HL-60 (cell line): ENCODE data around the gene TSPY9.
"Not testable (repeated sequence)": the region's sequence is repeated elsewhere in the genome, so short reads cannot be mapped to it uniquely, and the experiment has no call there.

ENCODE experiments used
- DNase-seq, 2 experiments: peaks; one replicate each; pipeline ENCODE4 v3.0.0-alpha.2; 2010 to 2020; ENCODE audit warnings: low read depth in 1 of 2, low spot score in 1 of 2
- H3K27ac ChIP-seq: fragments of 250-450 bp; sonication (Bioruptor Pico); replicated peaks from 2 replicates; pipeline ENCODE4 v1.5.1; 2020; ENCODE audit warnings: mild to moderate bottlenecking, moderate library complexity
- H3K27me3 ChIP-seq: fragments of 250-450 bp; sonication (Bioruptor Pico); 2 replicates; pipeline ENCODE4 v1.5.1; 2021; ENCODE audit warnings: mild to moderate bottlenecking, moderate library complexity; ENCODE audit not compliant: insufficient read depth, poor library complexity, severe bottlenecking
- H3K4me3 ChIP-seq: replicated peaks from 2 replicates; pipeline ENCODE4 v1.5.1; 2011; ENCODE audit warnings: mild to moderate bottlenecking, control low read depth, low read length; ENCODE audit not compliant: insufficient read depth
- long read RNA-seq: library from polyadenylated mRNA; unstranded; transcript quantifications from one replicate; pipeline ENCODE4 v2.0.0, GENCODE V29; 2020

TSPY9 gene
- long read RNA-seq, result 0 reads

- not testable (repeated sequence) for DNase-seq, H3K27me3 ChIP-seq, H3K4me3 ChIP-seq, H3K27ac ChIP-seq
Observed at GRCh38 chrY:9486967-9487366, at the start of gene TSPY9. TSS of gene TSPY9 (plus strand) at chrY:9487267. CDS start at chrY:9487313, 46 bp downstream.

GRCh38 chrY:9466655-9467054, 20.4 kb upstream of the TSPY9 start, which contains the start of gene TSPY1:
TSS of gene TSPY1 (plus strand) at chrY:9466955. CDS start at chrY:9467001, 46 bp downstream.
- not testable (repeated sequence) for H3K27me3 ChIP-seq, H3K27ac ChIP-seq, DNase-seq, H3K4me3 ChIP-seq

GRCh38 chrY:9504396-9504795, 17.3 kb downstream of the TSPY9 start:
- DNase-seq, result not testable (repeated sequence)

GRCh38 chrY:9516287-9516686, 29.2 kb downstream of the TSPY9 start:
- H3K27ac ChIP-seq, H3K27me3 ChIP-seq, H3K4me3 ChIP-seq, DNase-seq: not testable (repeated sequence)

More at GRCh38 chrY:9504396-9504795, 17.3 kb downstream of the TSPY9 start:
- H3K4me3 ChIP-seq, H3K27me3 ChIP-seq, H3K27ac ChIP-seq: not testable (repeated sequence)

GRCh38 chrY:9527580-9527979, 40.5 kb downstream of the TSPY9 start, which contains the start of gene TSPY10:
TSS of gene TSPY10 (plus strand) at chrY:9527880. CDS start at chrY:9527926, 46 bp downstream.
- not testable (repeated sequence) for DNase-seq, H3K4me3 ChIP-seq, H3K27ac ChIP-seq, H3K27me3 ChIP-seq
